Suprapubic skin (tissue), 4 donors: ENCODE data around the gene AKT2. TPM values are rescaled to one million over a fixed set of nuclear protein-coding genes. Genes with fewer than 3 reads are reported as not detected.

Experiments
- DNase-seq, 2 donors: peaks; one replicate each; pipeline ENCODE4 v3.0.0-alpha.2; 2019; ENCODE audit warnings: low spot score in 2 of 2
- H3K27ac ChIP-seq: fragments of 200-600 bp; sonication (generic); one replicate; pipeline ENCODE4 v1.5.1; 2019
- H3K27me3 ChIP-seq: fragments of 200-600 bp; sonication (generic); one replicate; pipeline ENCODE4 v1.5.1; 2019
- H3K36me3 ChIP-seq: fragments of 200-600 bp; sonication (generic); one replicate; pipeline ENCODE4 v1.5.1; 2019
- H3K4me1 ChIP-seq: fragments of 200-600 bp; sonication (generic); one replicate; pipeline ENCODE4 v1.5.1; 2019
- H3K4me3 ChIP-seq: fragments of 200-600 bp; sonication (generic); one replicate; pipeline ENCODE4 v1.5.1; 2019; ENCODE audit warnings: mild to moderate bottlenecking
- H3K9me3 ChIP-seq: fragments of 200-600 bp; sonication (generic); one replicate; pipeline ENCODE4 v1.5.1; 2019
- EP300 ChIP-seq: sonication (generic); formaldehyde crosslinking; IDR thresholded peaks from one replicate; pipeline ENCODE4 v1.6.1; 2017; ENCODE audit warnings: antibody characterized with exemption
- POLR2A ChIP-seq, 2 donors: fragments of 450-650 bp; IDR thresholded peaks; one replicate each; pipeline ENCODE4 v1.6.1; 2017; ENCODE audit warnings: antibody characterized with exemption in 2 of 2, mild to moderate bottlenecking in 2 of 2, moderate library complexity in 2 of 2
- POLR2AphosphoS5 ChIP-seq, 3 donors: sonication (generic); formaldehyde crosslinking; IDR thresholded peaks; one replicate each; pipeline ENCODE4 v1.6.1; 2017; ENCODE audit warnings: antibody characterized with exemption in 3 of 3
- WGBS: methylation state at CpG from one replicate; pipeline ENCODE4 v1.1.5; 2018; 5-methylcytosine and 5-hydroxymethylcytosine counted together
- total RNA-seq, 4 donors: library from RNA; depleted of rRNA; stranded (reverse); fragments of >200 nt; gene quantifications; one replicate each; pipeline ENCODE4 v1.1.0, GENCODE V29; 2016
- TF ChIP-seq, protein P1 (sequence below), 2 donors: fragments of 200-600 bp in 1 of 2; fragments of 450-650 bp in 1 of 2; sonication (generic) in 1 of 2; IDR thresholded peaks; one replicate each; pipeline ENCODE4 v1.5.1; 2016 to 2019; ENCODE audit warnings: antibody characterized with exemption in 2 of 2, mild to moderate bottlenecking in 1 of 2, moderate library complexity in 1 of 2

Gene AKT2
- total RNA-seq, 4 donors from 2014 or later = 76.4 to 146 (median 92.3) TPM

DNA sequence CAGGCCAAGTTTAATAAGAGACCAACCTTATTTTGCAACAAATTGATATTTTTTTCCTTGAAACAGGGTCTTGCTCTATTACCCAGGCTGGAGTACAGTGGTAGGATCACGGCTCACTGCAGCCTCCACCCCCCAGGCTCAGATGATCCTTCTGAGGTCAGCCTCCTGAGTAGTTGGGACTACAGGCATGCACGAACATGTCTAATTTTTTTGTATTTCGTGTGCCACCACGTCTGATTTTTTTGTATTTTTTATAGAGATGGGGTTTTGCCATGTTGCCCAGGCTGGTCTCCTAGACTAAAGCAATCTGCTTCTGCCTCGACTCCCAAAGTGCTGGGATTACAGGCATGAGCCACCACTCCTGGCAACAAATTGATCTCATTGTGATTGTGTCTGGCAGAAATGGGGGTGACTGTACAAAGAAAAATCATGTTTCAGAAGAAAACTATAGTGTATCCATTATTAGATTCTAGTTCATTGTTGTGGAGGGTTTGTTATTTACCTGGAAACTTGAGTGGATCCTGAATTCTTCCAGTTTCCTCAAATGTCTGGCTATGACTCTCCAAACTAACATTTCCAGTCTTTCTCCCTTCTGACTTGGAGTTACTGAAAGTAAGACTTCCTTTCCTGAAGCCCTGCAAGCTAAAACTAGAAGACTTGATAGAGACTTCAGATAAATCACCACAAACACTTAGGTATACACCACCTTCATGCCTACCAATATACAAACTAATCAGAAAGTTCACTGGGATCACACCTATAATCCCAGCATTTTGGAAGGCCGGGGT, 17.3 kb upstream of the AKT2 start:
- H3K27ac ChIP-seq = peak overlapping the region; percentile 62
- TF ChIP-seq POLR2AphosphoS5 (IDR thresholded peaks at IDR 0.05) = no peak
- TF ChIP-seq EP300 = no peak
- no peak for TF ChIP-seq POLR2A (IDR thresholded peaks at IDR 0.05)
- TF ChIP-seq, protein P1, sequence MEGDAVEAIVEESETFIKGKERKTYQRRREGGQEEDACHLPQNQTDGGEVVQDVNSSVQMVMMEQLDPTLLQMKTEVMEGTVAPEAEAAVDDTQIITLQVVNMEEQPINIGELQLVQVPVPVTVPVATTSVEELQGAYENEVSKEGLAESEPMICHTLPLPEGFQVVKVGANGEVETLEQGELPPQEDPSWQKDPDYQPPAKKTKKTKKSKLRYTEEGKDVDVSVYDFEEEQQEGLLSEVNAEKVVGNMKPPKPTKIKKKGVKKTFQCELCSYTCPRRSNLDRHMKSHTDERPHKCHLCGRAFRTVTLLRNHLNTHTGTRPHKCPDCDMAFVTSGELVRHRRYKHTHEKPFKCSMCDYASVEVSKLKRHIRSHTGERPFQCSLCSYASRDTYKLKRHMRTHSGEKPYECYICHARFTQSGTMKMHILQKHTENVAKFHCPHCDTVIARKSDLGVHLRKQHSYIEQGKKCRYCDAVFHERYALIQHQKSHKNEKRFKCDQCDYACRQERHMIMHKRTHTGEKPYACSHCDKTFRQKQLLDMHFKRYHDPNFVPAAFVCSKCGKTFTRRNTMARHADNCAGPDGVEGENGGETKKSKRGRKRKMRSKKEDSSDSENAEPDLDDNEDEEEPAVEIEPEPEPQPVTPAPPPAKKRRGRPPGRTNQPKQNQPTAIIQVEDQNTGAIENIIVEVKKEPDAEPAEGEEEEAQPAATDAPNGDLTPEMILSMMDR (IDR thresholded peaks at IDR 0.05) = no peak
- no peaks in the 10 kb centered on the region for H3K36me3 ChIP-seq
- H3K9me3 ChIP-seq = no peaks in the 10 kb centered on the region
- 62% methylated on average over 6 of the region's 6 CpGs for WGBS
- H3K4me3 ChIP-seq = no peak overlapping the region
- DNase-seq = peak in 1 of 2 donors; percentile 26
- no peaks in the 10 kb centered on the region for H3K27me3 ChIP-seq
- peaks cover 12% of the 10 kb centered on the region for H3K4me1 ChIP-seq

DNA sequence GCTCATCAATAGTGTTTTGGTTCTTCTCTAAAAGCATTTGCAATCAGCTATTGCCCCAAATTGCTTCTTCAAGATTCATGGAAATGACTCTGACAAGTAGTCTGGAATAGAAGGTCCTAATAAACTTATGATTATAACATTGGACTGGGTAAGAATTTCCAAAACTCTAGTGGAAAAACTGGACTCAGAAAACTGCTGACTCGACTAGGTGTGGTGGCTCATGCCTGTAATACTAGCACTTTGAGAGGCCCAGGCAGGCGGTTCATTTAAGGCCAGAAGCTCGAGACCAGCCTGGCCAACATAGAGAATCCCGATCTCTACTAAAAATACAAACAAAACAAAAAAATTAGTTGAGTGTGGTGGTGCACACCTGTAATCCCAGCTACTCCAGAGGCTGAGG, 15.5 kb upstream of the AKT2 start:
- WGBS = 82% methylated on average over 4 of the region's 4 CpGs
- Histone ChIP-seq H3K27me3 (no peaks in the 10 kb centered on the region), H3K27ac (no peak overlapping the region), H3K4me1 (peaks cover 12% of the 10 kb centered on the region), H3K36me3 (no peaks in the 10 kb centered on the region), H3K9me3 (no peaks in the 10 kb centered on the region), H3K4me3 (no peak overlapping the region)
- peak in 1 of 2 donors; percentile 26 for DNase-seq
- no peak for TF ChIP-seq POLR2AphosphoS5 (IDR thresholded peaks at IDR 0.05)
- TF ChIP-seq EP300 = no peak
- TF ChIP-seq, protein P1 (IDR thresholded peaks at IDR 0.05) = no peak
- TF ChIP-seq POLR2A (IDR thresholded peaks at IDR 0.05) = no peak

DNA sequence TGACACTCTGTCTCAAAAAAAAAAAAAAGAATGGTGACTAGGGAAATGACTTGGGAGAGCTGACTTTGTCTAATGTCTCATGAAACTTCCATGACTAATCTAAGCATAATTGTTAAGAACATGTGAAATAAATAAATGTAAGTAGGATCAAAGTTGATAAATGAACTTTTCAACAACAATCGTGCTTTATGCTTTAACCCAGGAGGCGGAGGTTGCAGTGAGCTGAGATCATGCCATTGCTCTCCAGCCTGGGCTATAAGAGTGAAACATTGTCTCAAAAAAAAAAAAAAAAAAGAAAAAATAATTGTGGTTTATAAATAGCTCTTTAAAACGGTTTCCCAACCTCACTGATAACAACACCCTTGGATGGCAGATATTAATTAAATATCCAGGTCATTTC, 12.9 kb upstream of the AKT2 start:
- Histone ChIP-seq H3K4me1 (peaks cover 4% of the 10 kb centered on the region), H3K27me3 (no peaks in the 10 kb centered on the region), H3K9me3 (no peaks in the 10 kb centered on the region), H3K27ac (no peak overlapping the region), H3K36me3 (no peaks in the 10 kb centered on the region), H3K4me3 (no peak overlapping the region)
- WGBS = 53% methylated on average over 3 of the region's 3 CpGs
- no peak for DNase-seq
- TF ChIP-seq POLR2A (IDR thresholded peaks at IDR 0.05) (no peak), EP300 (no peak), POLR2AphosphoS5 (IDR thresholded peaks at IDR 0.05) (no peak)
- TF ChIP-seq, protein P1 (IDR thresholded peaks at IDR 0.05) = no peak

DNA sequence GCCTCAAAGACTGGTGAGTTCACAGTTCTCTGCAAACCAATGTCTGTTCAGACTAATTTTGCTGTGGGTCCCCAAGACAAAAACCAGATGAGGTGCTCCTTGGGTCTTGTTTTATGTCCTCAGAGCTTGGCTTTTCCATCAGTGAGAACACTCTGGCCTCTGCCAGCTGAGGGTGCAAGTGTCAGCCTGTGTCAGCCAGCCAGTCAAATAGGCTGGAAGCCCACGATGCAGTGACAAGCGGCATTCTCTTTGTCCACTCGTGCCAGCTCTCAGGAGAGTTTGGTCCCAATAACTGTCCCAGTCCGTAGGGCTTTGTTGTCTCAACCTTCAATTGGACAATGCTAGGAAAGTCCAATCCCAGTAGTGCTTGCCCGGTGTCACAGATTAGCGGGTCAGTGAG, 9.4 kb upstream of the AKT2 start:
- TF ChIP-seq EP300 = no peak
- TF ChIP-seq POLR2A (IDR thresholded peaks at IDR 0.05) = no peak
- TF ChIP-seq POLR2AphosphoS5 (IDR thresholded peaks at IDR 0.05) = no peak
- no peaks in the 10 kb centered on the region for H3K4me1 ChIP-seq
- H3K36me3 ChIP-seq = no peaks in the 10 kb centered on the region
- no peaks in the 10 kb centered on the region for H3K27me3 ChIP-seq
- H3K9me3 ChIP-seq = no peaks in the 10 kb centered on the region
- H3K27ac ChIP-seq = no peak overlapping the region
- no peak overlapping the region for H3K4me3 ChIP-seq
- 89% methylated on average over 6 of the region's 6 CpGs for WGBS
- DNase-seq = peak in 1 of 2 donors; percentile 16

DNA sequence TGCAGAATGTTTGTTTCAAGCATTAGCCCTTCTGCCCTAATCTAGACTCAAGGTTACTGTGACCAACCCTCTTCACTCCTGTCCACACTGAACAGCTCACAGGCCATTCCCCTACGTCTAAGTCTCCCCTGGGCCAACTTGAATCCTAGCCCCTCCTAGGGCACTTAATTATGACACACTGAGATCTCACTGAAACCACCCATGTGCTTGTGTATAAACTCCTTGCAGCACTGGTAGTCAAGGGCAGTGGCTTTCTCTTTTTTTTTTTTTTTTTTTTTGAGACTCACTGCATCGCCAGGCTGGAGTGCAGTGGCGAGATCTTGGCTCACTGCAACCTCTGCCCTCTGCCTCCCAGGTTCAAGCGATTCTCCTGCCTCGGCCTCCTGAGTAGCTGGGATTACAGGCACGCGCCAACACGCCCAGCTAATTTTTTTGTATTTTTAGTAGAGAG, 1.9 kb upstream of the AKT2 start:
- no peak for TF ChIP-seq EP300
- TF ChIP-seq POLR2AphosphoS5 (IDR thresholded peaks at IDR 0.05) = no peak
- TF ChIP-seq, protein P1 (IDR thresholded peaks at IDR 0.05) = no peak
- no peak for TF ChIP-seq POLR2A (IDR thresholded peaks at IDR 0.05)
- no peak overlapping the region for H3K27ac ChIP-seq
- no peaks in the 10 kb centered on the region for H3K27me3 ChIP-seq
- no peak for DNase-seq
- 80% methylated on average over 8 of the region's 8 CpGs for WGBS
- H3K9me3 ChIP-seq = no peaks in the 10 kb centered on the region
- no peak overlapping the region for H3K4me3 ChIP-seq
- H3K36me3 ChIP-seq = no peaks in the 10 kb centered on the region
- H3K4me1 ChIP-seq = peaks cover 32% of the 10 kb centered on the region
